AG08395 (cell line): ENCODE data around the gene ALS2CL.
"Not testable (repeated sequence)": the region's sequence is repeated elsewhere in the genome, so short reads cannot be mapped to it uniquely, and the experiment has no call there.

ENCODE experiments used
- DNase-seq: peaks from one replicate; pipeline ENCODE4 v3.0.0; 2012; ENCODE audit warnings: mixed read lengths, low spot score

Gene ALS2CL

GRCh38 chr3:46715507-46716175, 22.2 kb upstream of the ALS2CL start:
- DNase-seq: no peak

DNA sequence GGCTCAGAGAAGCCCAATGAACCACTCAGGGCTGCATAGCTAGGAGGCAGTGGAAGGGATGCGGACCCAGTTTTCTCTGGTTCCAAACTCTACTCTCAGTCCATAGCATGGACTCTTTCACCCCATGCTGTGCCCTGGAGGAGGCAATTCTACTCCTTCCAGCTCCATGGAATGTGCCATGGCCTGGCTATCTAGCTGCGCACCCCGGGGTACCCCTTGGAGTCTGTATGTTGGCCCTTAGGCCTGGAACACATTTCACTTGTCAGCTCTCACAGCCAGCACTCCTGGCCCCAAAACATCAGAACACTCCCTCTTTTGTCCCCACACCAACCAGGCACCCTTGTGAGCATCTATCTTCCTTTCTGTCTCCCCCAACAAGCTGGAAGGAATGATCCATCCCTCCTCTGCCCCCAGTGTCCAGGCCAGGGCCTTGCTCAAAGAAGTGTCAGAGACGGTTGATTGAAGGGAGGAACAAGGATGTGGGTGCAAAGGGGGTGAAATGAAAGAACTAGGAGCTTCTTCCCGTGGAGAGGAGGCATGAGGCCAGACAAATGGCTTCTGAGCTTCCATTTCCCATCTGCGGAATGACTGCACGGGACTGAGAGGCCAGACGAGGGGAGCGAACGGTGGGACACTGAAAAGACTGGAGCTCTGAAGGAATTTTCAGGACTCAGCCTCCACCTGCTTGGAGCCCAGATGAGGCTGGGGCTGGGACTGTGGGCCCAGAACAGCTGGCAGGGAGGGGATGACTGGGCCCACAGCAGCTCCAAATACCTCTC, 21.4 kb upstream of the ALS2CL start:
- no peak for DNase-seq

DNA sequence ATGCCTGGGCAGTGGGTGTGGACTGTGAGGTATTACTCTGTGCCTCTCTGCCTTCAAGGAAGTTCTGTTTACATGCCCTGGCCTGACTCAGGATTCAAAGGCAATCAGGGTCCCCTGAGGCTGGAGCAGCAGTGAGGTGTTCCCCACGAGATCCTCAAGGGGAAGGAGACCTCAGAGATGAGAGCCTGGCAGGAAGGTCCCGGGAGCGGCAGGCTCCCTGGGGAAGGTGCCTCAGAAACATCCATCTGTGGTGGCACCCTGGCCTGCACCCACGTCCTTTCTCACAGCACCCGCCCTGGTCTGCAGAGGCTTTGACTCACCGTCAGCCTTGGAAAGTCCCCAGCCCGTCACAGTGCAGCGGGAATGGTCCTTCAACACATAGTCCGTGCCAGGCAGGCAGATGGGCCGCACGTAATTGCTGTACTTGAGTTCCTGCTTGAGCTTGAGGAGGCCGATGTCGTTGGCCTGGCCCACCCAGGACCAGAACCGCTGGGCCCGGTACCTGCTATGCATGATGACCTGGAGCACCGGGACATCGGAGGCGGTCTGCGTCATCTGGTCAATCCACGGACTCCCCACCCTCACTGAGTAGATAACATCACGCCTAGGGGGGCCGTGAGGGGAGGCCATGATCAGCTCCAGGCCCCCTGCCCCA, 20.5 kb upstream of the ALS2CL start:
- no peak for DNase-seq

DNA sequence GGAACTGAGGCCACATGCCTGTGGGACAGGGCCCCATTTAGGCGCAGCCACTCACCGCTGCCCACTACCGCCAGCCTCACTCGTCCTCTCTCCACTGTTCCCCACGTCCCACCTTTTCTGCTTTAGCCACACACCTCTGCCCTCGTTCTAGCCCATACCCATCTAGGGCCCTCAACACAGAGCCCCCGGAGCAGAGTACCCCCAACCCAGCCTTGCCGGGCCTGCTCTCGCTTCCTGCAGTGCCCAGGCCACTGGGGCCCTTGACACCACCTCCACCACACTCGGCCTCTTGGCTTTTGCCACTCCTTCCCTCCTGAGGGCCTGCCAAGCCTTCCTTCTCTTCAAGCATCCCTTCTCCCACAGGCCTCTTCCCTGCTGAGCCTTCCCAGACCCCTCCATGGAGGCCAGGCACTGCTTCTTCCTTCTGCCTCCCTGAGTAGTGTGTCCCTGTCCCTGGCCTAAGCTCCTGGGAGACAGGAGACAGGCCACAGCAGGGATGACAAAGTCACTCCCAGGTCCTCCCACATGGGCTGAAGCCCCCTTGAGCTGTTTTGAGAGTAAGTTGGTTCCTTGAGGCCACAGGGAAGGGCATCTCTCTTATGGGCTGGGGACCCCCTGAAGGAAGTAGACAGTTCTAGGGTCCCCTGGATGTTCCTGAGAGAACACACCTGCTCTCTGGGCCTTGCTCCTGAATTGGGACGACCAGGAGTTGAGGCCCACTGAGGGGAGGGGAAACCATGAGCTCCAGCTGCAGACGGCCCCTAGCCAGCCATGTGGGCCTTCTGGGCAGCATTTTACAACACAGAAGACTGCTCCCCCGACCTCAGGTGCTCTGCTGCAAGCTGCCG, 19.8 kb upstream of the ALS2CL start:
- DNase-seq: no peak

GRCh38 chr3:46712191-46713049, 18.9 kb upstream of the ALS2CL start:
- DNase-seq: no peak

GRCh38 chr3:46711760-46712159, 18.3 kb upstream of the ALS2CL start:
- no peak for DNase-seq

DNA sequence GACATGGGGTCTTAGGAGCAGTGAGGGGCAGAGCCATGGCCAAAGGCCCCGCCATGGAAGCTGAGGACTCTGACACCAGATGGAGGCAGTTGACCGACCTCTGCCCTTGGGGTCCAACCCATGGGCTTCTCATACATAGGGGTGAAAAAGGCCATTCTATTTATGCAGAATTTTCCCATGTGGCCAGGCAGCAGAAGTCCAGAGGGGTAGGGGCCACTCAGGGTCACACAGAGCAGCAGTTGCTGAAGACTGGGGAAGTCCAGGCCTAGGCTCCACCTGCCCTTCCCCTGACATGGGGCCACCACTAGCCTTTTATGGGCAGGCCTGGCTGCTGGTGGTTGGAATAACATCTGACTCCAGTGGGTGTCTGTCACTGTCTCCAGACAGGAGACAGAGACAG, 17.8 kb upstream of the ALS2CL start:
- DNase-seq: no peak

DNA sequence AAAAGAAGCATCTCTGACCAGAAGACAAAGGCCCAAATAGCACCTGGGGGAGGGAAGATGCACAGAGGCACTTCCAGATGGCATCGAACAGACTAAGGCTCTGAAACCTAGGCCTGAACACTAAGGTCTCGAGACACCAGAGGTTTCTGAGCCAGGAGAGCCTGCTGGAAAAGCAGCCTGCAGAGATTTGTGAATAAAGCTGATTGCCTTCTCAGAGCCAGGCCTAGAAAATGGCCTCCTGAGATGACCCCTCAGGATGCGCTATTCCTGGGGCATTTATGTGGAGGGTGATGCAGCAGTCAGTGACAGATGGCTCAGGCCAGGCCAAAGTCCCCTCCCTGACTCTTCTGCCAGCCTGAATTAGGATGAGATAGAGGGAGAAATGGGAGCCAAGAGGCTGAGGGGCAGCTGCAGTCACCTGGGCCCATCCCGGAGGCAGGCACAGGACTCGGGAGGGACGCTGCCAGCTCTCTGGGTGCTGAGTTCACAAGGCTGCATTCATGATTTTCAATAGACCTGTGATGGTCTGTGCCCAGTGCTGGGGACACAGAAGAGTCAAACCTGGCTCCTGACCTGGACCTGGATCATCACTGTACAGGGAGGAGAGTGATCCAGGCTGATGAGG, 17.3 kb upstream of the ALS2CL start:
- DNase-seq: no peak

GRCh38 chr3:46710229-46710628, 16.8 kb upstream of the ALS2CL start:
- no peak for DNase-seq

- no peak for DNase-seq
These were observed 16.2 kb upstream of the ALS2CL start for GRCh38 chr3:46709721-46710120.

GRCh38 chr3:46709157-46709654, 15.7 kb upstream of the ALS2CL start:
- DNase-seq: no peak

GRCh38 chr3:46708401-46709156, 15.1 kb upstream of the ALS2CL start:
- DNase-seq: no peak

DNA sequence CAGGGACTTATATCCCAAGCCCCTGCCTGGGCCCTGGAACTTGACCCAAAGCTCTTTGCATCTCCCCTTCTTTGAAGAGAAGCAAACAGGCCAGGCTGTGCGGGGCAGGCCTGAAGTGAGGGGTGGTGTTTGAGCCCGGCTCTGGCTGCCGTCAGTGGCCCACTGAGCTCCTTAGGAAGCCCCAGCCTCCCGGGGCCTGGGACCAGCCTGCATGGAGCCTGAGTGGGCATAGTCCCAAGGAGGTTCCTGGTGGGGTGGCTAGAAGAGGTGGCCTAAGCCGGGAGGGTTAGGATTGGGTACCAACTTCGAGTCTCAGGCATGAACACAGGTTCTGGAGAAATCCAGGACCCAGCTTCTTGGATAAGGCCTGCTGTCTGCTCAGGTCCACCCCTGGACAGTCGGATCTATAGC, 14.1 kb upstream of the ALS2CL start:
- no peak for DNase-seq

DNA sequence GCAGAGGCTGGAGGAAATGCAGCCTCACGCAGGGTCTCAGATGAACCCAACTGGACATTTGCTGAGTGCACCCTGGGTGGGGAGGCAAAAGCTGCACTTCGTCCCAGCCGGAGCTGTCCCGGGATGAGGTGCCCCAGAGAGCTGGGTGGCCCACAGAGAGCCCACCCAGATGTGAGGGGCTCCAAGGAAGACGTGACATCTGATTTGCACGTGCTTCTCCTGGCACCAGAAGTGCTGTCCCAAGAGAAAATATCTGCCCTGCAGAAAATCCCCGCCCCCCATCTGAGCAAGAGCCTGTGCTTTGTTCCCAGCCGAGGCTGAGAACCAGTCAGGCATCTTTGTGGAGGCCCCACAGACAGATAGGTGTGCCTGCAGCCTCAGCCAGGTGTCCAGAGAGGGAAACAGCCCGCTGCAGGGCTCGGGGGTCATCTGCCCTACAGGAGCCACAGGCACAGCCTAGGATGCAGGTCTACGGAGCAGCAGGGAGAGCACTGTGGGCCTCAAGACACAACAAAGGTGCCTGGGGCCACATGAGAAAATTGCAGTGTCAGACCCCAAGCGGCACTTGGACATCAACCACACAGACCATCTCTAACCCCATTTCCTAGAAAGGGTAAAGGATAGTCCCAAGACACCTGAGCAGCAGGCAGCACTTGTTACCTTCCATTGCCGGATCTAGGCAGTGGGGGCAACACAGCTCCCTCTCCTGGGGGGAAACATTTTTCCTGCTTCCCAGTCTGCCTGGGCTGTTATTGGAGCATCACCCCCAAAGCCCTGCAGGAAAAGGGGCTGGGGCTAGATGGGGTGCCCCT, 13.5 kb upstream of the ALS2CL start:
- no peak for DNase-seq

DNA sequence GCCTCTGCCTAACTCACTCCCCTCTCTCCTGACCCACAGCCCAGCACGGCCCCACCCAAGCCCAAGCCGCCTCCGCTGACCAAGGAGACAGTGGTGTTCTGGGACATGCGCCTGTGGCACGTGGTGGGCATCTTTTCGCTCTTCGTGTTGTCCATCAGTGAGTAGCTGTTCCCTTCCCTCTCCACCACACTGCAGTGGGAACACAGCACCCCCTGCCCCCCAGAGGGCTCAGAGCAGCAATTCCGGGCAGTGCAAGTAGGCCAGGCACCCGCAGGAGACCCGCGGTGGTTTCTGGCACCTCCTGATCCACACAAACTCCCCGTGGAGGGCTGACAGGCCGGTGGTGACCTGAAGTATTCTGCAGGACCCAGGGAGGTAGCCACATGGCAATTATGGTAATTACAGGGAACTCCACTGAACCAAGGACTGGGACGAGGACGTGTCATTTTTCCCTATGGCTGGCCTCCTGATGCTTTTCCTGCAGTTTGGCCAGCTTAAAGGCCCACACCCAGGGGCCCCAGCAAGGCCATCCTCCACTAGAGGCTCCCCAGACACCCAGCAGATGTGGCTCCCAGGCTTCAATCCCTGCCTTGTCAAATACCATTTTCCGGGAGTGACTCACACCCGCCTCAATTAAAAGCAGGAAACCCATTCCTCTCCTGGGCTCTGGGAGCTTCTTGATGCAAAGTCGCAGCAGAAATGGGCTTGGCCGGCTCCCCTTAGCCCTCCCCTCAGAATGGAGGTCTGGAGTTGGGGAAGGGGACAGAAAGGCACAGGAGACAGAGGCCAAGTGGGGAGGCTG, 12.5 kb upstream of the ALS2CL start:
- DNase-seq: peak; percentile 73

- DNase-seq: peak; percentile 82
These were observed 11.6 kb upstream of the ALS2CL start for GRCh38 chr3:46705022-46705530.

DNA sequence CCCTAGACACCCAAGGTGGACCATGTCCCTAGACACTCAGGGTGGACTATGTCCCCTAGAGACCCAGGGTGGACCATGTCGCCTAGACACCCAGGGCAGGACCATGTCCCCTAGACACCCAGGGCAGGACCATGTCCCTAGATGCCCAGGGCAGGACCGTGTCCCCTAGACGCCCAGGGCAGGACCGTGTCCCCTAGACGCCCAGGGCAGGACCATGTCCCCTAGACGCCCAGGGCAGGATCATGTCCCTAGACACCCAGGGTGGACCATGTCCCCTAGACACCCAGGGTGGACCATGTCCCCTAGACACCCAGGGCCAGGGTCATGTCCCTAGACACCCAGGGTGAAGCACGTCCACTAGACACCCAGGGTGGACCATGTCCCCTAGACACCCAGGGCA, 10.9 kb upstream of the ALS2CL start:
- DNase-seq: not testable (repeated sequence)

- DNase-seq: no peak
These were observed 9.6 kb upstream of the ALS2CL start for GRCh38 chr3:46703013-46703520.
